ENCODE data around the gene SLC6A6.

Gene SLC6A6

GRCh38 chr3:14528081-14528480, 125.7 kb downstream of the SLC6A6 start:
- DNase-seq = no peak

GRCh38 chr3:14531856-14532395, 129.5 kb downstream of the SLC6A6 start:
- no peak for DNase-seq

- no peak for DNase-seq
Measured at GRCh38 chr3:14532691-14533456, 130.5 kb downstream of the SLC6A6 start.

GRCh38 chr3:14533457-14533958, 131.1 kb downstream of the SLC6A6 start:
- no peak for DNase-seq

GRCh38 chr3:14534516-14535191, 132.2 kb downstream of the SLC6A6 start:
- DNase-seq = no peak

- no peak for DNase-seq
Measured at GRCh38 chr3:14535616-14536015, 133.2 kb downstream of the SLC6A6 start.

GRCh38 chr3:14536055-14536815, 133.8 kb downstream of the SLC6A6 start:
- no peak for DNase-seq

- DNase-seq = no peak
Measured at GRCh38 chr3:14536837-14537589, 134.6 kb downstream of the SLC6A6 start.

- DNase-seq = no peak
Measured at GRCh38 chr3:14537590-14538450, 135.4 kb downstream of the SLC6A6 start.

- DNase-seq = no peak
Measured at GRCh38 chr3:14538451-14539088, 136.2 kb downstream of the SLC6A6 start.
